OCI-LY1 (cell line): ENCODE results near the gene KSR1.

Experiments used
- CTCF ChIP-seq: fragments of 200-600 bp; sonication (generic), shearing (Covaris generic); IDR thresholded peaks from 2 replicates; pipeline ENCODE4 v1.5.1; 2017; ENCODE audit warnings: mild to moderate bottlenecking, antibody characterized with exemption, low read length, moderate library complexity, mixed read lengths
- EZH2 ChIP-seq: fragments of 200-600 bp; sonication (generic), shearing (Covaris generic); IDR thresholded peaks from 2 replicates; pipeline ENCODE4 v1.8.0; 2017; ENCODE audit warnings: borderline replicate concordance, mixed run types, mild to moderate bottlenecking, antibody characterized with exemption, low read length, moderate library complexity, mixed read lengths

DNA sequence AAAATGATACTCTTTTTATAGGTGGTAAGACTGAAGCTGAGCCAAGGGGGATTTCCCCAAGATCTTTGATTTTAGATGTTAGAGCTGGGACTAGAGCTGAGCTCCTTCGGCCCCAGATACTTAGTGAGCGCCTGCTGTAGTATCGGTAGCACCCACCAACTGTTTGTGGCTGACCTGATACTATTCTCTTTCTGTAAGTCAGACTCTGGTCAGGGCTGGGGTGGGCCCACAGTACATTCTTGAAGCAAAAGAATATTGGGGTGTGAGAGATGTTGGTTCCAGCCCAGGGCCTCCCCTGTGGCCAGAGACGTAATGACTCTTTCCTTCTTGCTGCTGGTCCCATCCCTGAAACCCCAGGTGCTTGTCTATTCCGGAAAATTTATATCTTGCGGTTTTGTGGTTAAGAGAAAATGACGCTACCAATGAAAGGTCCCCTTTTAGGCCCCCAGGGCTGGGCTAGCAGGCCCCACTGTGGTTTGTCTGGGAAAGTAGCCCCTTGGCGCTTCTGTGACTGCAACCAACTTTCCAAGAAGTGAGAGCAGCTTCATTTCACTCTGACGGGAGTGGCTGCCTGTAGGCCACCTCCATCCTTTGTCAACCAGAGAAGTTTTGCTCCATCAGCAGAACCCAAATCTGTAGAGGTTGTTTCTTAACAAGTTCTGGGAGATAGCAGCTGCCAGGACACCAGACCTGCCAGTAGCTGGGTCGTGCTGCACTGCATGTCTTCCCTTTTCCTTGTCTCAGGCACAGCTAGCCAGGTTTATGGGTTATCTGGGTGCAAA lies 88.3 kb downstream of the KSR1 start:
- TF ChIP-seq CTCF (no peak), EZH2 (no peak)
